Hippocampal formation (tissue), 2 donors: ENCODE measurements around the gene SLC5A1.
A peak's percentile ranks its signal among the peaks of the same experiment; 100 is the strongest.
"Not testable (repeated sequence)": the region's sequence is repeated elsewhere in the genome, so short reads cannot be mapped to it uniquely, and the experiment has no call there.

Experiments
- DNase-seq, 2 donors: peaks; one replicate each; lab custom pipeline; 2025; lab: John Stamatoyannopoulos, UW

Gene SLC5A1

DNA sequence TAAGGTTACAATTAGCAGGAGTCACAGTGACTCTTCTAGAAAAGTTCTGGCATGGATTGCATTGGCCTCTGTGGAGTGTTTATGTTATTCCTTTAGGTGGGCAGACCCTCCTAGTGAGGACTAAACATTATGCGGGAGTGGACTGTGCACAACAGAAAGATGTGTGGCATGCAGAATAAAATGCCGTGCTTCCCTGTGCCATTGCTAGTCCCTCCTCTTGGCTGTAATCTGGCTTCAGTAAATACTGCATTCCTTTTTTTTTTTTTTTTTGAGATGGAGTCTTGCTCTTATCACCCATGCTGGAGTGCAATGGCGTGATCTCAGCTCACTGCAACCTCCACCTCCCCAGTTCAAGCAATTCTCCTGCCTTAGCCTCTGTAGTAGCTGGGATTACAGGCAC lies 45.0 kb downstream of the SLC5A1 start:
- no peak for DNase-seq

DNA sequence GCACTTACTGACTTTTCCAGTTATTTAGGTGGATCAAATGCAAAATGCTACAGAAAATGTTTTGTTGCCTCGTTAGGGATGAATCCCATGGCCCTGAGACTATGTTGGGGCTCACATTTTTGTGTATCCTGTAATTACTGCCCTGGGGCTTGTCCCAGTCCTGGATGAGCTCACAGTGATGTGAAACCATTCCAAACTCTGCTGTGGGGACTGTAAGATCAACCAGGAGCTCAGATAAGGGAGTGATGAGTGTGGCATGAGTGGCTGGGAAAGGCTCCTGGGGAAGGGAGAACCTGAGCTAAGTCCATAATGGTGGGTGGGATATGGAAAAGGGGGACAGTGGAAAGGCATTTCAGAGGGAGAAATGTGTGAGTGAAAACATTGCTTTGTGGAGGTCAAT lies 54.0 kb downstream of the SLC5A1 start:
- no peak for DNase-seq

DNA sequence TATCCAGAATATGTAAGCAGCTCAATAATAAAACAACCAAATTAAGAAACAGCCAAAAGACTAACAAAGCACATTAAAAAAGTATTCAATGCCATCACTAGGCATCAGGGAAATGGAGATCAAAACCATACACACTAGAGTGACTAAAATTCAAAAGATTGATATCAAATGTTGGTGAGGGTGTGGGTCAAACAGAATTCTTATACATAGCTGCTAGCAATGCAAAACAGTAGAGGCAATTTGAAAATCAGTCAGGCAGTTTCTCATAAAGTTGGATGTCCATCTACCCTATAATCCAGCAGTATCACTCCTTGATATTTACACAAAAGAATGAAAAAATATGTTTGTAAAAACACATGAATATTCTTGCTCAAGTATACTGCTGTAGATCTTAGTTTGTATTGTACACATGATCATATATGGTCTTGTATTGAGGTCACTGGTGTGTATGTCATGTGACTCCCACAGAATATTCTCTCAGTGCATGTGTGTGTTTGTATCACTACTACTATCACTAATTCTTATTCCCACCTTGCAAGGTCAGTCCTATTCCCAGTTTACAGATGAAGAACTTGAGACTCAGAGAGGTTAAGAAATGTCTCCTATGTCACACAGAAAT lies 54.9 kb downstream of the SLC5A1 start:
- no peak for DNase-seq

DNA sequence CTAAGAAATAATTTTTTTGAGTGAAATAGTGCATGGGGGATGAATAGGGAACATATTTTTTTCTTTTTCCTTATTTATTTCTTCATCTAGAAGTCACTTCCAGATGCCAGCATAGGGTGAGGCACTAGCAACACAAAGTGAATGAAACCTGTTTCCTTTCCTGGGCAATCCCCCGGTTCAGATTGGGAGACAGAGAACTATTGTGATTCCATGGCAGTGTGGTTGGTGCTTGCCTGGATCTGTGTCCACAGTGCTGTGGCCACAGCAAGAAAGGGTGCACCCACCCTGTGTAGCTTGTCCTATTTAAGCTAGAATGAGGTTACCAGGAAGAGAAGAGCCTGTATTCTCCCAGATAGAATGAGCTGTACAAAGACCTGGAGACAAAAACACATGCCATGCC lies 57.6 kb downstream of the SLC5A1 start:
- DNase-seq, result no peak

DNA sequence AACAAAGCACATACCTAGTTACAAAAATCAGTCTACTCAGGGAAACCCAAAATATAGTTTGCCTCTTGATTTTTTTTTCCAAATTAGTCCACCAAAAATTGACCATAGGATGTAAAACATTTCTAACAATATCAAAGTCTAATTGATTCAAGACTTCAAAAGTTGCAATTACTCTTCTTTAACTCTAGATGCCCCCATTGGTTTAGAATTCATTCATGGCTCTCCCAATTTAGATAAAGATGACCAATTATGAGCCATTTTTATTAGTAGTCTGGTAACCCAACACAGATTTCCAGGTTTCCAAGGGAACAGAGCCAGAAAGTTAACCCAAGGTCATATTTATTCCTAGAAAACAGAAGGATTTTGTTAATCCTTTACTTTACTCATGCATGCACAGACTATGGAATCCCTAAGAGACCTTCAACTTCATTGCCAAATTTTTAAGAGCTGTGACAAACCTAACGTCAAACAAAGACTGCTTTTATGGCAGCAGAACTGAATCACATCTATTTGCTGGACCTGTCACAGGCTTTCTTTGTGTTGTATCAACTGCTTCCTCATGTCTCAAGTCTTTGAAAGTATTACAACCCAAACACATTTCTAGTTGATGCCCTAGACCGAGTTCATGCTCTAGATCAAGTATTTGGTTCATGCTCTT lies 60.7 kb downstream of the SLC5A1 start:
- DNase-seq, result peak in 1 of 2 donors; percentile 54

DNA sequence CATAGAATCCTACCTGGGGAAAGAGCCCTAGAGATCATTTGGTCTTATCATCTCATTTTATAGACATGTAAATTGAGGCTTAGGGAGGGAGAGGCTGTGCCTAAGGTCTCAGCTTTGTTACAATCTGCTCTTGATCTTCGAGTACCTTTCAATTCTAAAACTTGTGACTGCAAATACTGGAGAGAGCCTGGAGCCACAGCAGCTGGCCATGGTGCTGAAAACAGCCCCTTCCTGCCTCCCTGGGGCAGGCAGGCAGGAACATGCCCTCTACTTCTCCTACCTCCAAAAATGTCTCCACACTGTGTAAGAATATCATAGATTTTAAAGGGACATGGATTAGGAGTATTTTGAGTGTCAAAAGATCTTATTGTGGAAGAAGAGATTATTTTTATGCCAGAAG lies 63.9 kb downstream of the SLC5A1 start:
- DNase-seq, result no peak

DNA sequence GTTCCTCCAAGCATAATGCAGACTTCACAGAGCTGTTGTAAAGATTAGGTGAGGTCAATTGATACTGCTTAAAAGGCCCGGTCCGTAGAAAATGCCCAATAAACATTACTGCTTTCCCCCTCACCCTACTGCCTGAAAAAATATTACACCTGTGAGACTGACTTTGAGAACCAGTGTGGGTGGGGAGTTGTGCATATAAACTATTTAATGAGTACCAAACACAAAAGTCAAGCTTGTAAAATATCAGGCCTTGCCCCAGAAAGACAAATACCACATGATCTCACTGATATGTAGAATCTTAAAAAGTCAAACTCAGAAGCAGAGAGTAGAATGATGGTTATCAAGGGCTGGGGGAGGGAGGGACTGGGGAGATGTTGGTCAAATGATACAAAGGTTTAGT lies 69.3 kb downstream of the SLC5A1 start:
- DNase-seq, result no peak

DNA sequence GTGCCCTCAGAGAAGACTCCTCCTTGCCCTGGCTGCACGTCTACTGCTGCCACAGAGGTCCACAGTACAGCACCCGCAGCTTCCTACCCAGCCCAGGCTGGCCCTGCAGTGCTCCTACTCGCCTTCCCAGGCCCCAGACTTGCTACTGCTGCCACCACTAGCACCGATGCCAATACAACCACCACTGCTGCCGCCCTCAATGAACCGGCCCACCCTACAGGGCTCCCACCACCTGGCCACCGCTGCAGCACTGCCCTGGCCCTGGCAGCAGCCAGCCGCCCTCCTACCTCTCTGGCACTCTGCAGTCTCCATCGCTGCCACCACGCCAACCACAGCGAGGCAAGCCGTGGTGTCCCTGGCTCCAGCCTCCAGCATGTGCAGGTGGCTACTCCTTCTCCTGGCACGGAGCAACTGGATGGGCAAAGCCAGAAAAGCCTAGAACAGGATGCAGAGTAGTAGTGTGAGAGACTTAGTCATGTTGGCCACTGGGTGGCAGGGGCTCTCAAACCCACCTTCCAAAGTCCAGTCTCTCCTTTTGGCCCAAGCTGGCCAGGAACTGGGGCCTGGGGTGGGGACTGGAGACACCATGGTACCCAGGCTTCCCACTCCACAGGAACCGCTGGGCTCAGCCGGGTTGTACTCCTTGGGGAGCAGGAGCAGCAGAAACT lies 76.6 kb downstream of the SLC5A1 start:
- DNase-seq, result no peak

DNA sequence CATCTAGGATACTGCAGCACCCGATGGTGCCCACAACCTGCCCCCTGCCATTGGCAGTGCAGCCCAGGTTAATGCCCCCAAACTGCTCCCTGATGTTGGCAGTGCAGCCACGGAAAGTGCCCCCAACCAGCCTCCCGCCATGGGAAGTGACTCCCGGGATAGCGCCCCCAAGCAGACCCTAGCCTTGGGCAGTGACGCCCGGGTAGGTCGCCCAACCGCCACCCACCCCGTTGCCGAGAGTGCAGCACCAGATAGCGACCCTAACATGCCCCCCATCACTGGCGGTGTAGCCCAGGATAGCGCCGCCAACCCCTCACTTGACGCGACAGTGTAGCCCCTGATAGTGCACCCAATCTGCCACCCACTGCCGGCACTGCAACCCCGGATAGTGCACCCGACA lies 77.5 kb downstream of the SLC5A1 start:
- no peak for DNase-seq

DNA sequence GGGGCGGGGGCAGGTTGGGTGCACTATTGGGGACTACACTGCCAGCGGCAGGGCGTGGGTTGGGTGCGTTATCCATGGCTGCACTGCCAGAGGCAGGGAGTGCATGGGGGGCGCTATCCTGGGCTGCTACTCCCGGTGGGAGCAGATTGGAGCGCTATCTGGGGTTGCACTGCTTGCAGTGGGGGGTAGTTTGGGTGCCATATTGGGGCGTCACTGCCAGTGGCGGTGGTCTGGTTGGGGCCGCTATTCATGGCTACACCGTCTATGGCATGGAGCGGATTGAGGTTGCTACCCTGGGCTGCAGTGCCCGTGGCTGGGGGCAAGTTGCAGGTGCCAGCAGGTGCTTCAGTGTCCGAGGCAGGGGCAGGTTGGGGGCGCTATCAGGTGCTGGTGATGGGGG lies 79.8 kb downstream of the SLC5A1 start:
- no peak for DNase-seq

DNA sequence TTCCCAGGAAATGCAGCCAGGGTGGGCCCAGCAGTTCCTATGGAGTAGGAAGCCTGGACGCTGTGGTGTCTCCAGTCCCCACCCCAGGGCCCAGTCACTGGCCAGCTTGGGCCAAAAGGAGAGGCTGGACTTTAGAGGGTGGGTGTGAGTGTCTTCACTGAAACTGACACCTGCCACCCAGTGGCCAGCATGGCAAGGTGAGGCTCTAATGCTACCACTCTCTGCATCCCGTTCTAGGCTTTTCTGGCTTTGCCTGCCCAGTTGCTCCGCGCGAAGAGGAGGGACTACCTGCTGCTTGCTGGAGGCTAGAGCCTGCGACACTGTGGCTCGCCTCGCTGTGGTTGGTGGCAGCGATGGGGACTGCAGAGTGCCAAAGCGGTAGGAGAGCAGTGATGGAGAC lies 80.6 kb downstream of the SLC5A1 start:
- no peak for DNase-seq

DNA sequence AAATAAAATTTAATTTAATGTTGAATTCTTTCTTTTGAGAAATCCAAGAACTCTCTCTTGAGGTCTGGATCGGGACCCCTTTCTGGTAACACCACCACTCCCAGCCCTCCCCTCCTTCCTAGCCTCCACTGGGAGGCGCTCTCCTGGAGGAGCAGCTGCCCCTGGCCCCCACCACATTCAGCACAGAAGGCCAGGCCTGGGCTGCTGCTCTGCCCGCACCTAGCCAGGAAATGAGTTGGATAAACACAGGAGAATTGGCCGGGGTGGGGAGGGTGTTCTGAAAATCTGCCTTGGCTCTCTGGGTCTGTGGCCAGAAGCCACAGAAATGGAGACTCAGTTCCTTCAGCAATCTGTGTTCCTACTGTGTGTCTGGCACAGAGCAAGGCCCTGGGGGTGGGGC lies 84.8 kb downstream of the SLC5A1 start:
- no peak for DNase-seq

DNA sequence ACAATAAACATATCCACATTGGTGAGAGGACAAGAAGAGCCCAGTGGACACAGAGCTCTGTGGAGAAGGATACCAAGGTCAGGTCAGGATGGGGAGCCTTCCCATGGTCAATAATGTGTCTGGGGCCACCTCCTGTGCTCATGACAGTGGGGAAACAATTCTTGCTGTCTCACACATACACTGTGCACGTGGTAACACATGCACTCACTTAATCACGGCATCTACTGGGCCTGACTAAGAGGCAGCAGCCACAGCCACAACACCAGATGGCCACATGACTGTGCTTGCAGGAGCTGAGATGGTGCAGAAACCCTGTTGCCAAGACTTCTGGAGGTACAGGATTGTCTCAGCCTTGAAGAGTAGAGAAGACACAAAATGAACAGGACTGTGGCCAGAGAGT lies 87.4 kb downstream of the SLC5A1 start:
- DNase-seq, result no peak

DNA sequence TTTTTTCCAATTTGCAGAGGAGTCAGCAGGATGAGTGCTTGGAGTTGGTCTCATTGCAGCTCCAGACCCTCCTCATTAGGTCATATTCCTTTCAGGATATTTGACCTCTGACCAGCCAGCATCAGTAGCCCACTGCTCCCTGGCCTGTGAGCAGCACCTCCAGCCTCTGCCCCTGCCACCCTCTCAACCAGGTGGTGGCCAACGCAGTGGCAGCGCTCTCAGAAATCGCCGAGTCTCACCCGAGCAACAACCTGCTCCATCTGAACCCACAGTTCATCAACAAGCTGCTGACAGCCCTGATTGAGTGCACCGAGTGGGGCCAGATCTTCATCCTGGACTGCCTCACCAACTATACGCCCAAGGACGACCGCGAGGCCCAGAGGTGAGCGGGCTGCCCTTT lies 89.1 kb downstream of the SLC5A1 start:
- no peak for DNase-seq

DNA sequence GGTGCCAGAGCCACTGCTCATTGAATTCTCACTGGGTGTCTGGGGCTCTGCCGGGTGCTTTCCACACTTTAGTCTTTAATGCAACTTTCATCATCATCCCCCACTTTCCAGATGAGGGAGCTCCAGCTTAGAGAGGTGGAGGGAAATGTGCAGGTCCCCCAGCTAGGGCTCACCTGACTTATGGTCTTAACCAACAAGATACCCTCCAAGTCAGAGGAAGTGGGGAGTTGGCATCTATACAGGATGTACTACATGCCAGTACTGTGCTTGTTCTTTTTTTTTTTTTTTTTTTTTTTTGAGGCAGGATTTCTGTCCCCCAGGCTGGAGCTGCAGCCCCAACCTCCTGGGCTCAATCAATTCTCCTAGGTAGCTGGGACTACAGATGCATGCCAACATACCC lies 89.7 kb downstream of the SLC5A1 start:
- DNase-seq, result no peak

DNA sequence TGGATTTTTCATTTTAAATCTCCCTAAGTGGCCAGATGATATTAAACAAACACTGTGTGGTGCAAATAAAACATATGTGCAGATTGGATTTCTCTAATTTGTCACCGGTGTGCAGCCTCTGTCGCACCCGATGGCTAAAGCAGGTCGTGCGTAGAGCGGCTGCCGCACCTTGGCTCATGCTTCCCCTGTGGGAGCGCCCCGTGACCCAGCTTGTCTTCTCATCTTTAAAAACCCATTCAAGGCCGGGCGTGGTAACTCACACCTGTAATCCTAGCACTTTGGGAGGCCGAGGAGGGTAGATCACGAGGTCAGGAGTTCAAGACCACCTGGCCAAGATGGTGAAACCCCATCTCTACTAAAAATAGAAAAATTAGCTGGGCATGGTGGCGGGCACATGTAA lies 91.7 kb downstream of the SLC5A1 start:
- DNase-seq, result not testable (repeated sequence)

DNA sequence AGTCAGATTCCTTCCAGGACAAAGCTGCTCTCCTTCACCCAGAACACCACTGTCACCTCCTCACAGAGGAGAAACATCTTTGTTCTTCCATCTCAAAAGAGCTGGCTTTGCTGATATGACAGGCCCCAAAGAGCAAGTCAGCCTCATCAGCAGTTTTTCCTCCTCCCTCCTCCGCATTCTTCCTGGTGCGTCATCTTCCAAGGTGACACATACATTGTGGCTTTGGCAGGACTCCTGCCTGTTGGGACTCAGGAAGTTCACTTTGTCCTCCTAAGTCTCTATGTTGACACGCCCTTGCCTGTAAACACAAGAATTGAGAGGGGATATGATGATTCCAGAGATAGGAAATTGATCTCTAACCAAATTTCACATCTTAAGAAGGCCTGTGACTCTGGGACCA lies 92.9 kb downstream of the SLC5A1 start:
- DNase-seq, result not testable (repeated sequence)

DNA sequence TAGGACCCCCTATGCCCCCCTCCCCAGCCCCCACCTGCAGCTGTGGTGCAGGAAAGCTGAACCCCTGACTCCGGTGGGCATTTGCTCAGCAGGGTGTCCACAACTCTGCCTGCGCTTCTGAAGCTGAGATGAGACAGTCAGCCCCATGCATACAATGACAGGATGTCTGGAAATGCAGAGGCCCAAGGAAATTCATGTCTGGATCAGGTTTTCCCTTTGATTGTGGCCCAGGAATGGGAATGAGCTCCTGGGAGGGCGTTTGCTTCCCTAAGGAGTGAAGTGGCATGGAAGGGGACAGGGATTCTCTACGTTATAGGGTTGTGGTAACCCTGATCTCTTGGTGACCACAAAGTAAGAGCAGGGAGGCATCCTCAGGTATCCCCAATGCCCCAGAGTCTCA lies 93.8 kb downstream of the SLC5A1 start:
- DNase-seq, result not testable (repeated sequence)

DNA sequence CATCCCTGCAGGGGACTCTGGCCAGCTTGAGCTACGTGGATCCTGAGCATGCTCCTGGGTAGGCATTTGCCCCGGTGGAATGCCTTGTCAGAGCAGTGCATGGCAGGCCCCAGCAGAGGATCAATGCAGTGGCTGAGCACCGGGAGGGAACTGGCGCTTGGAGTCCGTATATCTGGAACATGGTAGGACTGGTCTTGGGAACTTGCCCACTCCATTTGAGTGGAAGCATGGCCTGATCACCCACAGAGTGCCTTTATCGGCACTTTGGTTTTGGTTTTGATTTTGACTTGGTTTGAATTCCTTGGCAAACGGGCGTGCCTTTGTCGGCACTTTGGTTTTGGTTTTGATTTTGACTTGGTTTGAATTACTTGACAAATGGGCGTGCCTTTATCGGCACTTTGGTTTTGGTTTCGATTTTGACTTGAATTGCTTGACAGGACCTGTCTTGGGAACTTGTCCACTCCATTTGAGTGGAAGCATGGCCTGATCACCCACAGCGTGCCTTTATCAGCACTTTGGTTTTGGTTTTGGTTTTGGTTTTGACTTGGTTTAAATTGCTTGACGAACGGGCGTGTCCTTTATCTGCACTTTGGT lies 94.8 kb downstream of the SLC5A1 start:
- not testable (repeated sequence) for DNase-seq

DNA sequence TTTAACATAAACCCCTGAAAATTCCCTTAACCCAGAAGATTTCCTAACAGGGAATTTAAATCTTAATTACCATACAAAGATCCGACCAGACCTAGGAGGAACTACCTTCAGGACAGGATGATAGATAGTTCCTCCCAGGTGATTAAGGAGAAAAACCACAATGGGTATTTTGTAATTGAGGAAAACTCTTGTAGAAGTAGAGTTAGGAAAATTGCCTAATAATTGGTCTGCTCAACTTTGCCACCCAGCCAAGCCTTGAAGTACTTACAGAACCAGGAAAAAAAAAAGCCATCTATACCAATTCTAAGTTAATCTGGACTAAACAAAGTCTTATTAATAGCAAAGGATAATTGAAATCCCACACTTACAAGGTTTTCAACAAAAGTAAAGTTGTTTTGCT lies 95.5 kb downstream of the SLC5A1 start:
- not testable (repeated sequence) for DNase-seq

DNA sequence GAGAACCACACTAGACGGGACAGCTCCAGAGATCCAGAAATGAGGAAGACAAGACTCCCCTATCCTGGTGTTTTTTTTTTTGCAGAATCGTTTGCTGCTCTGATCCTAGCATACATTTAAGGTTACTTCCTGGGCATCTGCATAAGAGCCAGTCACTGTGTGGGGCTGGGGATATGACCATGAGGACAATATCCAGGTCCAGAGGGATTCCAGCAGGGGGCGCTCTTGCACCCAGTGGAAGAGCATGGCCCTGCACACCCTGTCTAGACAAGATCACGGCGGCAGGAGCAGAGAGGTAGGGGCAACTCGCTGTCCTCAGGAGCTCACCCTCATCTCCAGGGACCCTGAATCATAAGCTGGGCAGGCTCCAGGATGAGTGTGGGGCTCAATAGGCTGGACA lies 97.6 kb downstream of the SLC5A1 start:
- DNase-seq, result not testable (repeated sequence)

DNA sequence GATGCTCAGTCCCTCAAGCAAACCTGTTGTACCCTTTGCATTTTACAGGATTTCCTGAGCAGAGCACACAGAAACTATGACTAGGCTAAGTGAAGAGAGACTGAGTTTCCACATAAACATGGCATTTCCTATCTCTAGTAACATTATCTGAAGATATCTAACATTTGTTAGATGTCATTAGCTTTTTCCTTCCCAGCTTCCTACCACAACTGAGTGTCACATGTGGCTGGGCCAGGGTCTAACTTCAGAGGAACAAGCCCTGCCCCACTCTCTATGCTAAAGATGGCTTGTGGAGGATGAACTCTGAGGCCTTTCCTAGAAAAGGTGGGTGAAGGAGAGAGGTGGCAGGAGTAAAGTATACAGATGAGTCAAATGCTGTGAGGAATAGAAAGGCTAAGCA lies 99.5 kb downstream of the SLC5A1 start:
- DNase-seq, result no peak
